Neural cell (in vitro differentiated cells): ENCODE measurements around the gene AJUBA. TPM values are rescaled to one million over a fixed set of nuclear protein-coding genes. Genes with fewer than 3 reads are reported as not detected.

Source experiments
- H2AFZ ChIP-seq: fragments of 200-600, 300-800 bp; sonication (generic), shearing (Covaris generic); 2 replicates; pipeline ENCODE4 v1.6.0; 2014; ENCODE audit warnings: low read depth, mild to moderate bottlenecking, antibody characterized with exemption, low read length, moderate library complexity
- H3F3A ChIP-seq: fragments of 200-600 bp; shearing (Covaris generic); 2 replicates; pipeline ENCODE4 v1.6.1; 2016; ENCODE audit warnings: mild to moderate bottlenecking, moderate library complexity, mixed read lengths, antibody characterized with exemption, low read length; ENCODE audit not compliant: insufficient read depth, poor library complexity, severe bottlenecking
- H3K27ac ChIP-seq: fragments of 200-600, 300-800 bp; sonication (generic), shearing (Covaris generic); 2 replicates; pipeline ENCODE4 v1.5.1; 2014; ENCODE audit warnings: mild to moderate bottlenecking, low read length, moderate library complexity
- H3K27me3 ChIP-seq: fragments of 300-800, 200-600 bp; sonication (generic), shearing (Covaris generic); 2 replicates; pipeline ENCODE4 v1.6.0; 2014; ENCODE audit warnings: mild to moderate bottlenecking, low read depth, low read length, moderate library complexity; ENCODE audit not compliant: insufficient read depth
- H3K36me3 ChIP-seq: fragments of 300-800, 200-600 bp; sonication (generic), shearing (Covaris generic); 2 replicates; pipeline ENCODE4 v1.5.1; 2014; ENCODE audit warnings: mild to moderate bottlenecking, antibody characterized with exemption, low read length, moderate library complexity; ENCODE audit not compliant: insufficient read depth
- H3K4me2 ChIP-seq: fragments of 300-800, 200-600 bp; sonication (generic), shearing (Covaris generic); 2 replicates; pipeline ENCODE4 v1.6.0; 2014; ENCODE audit warnings: mild to moderate bottlenecking, low read length
- H3K4me3 ChIP-seq: fragments of 300-800, 200-600 bp; sonication (generic), shearing (Covaris generic); 2 replicates; pipeline ENCODE4 v1.5.1; 2014; ENCODE audit warnings: mild to moderate bottlenecking, low read length, moderate library complexity
- H3K79me2 ChIP-seq: fragments of 200-600 bp; shearing (Covaris generic); replicated peaks from 2 replicates; pipeline ENCODE4 v1.6.0; 2014; ENCODE audit warnings: mild to moderate bottlenecking, low read length, moderate library complexity; ENCODE audit not compliant: insufficient read depth
- H3K9ac ChIP-seq: fragments of 300-800, 200-600 bp; sonication (generic), shearing (Covaris generic); 2 replicates; pipeline ENCODE4 v1.6.1; 2016; ENCODE audit warnings: mild to moderate bottlenecking, low read length, mixed read lengths
- H3K9me2 ChIP-seq: fragments of 200-600 bp; shearing (Covaris generic); 2 replicates; pipeline ENCODE4 v1.6.1; 2016; ENCODE audit warnings: mild to moderate bottlenecking, low read length, mixed read lengths; ENCODE audit not compliant: insufficient read depth
- H3K9me3 ChIP-seq: fragments of 200-600, 300-800 bp; sonication (generic), shearing (Covaris generic); 2 replicates; pipeline ENCODE4 v1.6.1; 2016; ENCODE audit warnings: mild to moderate bottlenecking, mixed run types, low read length, moderate library complexity, mixed read lengths
- H4K20me1 ChIP-seq: fragments of 200-600 bp; shearing (Covaris generic); 2 replicates; pipeline ENCODE4 v1.6.1; 2016; ENCODE audit warnings: mild to moderate bottlenecking, mixed run types; ENCODE audit not compliant: insufficient read depth
- EP300 ChIP-seq: fragments of 450-650 bp; conservative IDR thresholded peaks from 2 replicates; pipeline ENCODE4 v1.6.1; 2014; ENCODE audit warnings: antibody characterized with exemption, mild to moderate bottlenecking, moderate library complexity; ENCODE audit not compliant: poor library complexity, severe bottlenecking
- EZH2 ChIP-seq: fragments of 200-600, 300-800 bp; shearing (Covaris generic), sonication (generic); IDR thresholded peaks from 2 replicates; pipeline ENCODE4 v1.6.1; 2014; ENCODE audit warnings: antibody characterized with exemption, low read length, borderline replicate concordance, mild to moderate bottlenecking; ENCODE audit not compliant: insufficient read depth, poor library complexity, severe bottlenecking
- MXI1 ChIP-seq: fragments of 450-650 bp; conservative IDR thresholded peaks from 2 replicates; pipeline ENCODE4 v1.6.1; 2014; ENCODE audit warnings: antibody characterized with exemption, mild to moderate bottlenecking; ENCODE audit not compliant: poor library complexity, severe bottlenecking
- POLR2AphosphoS5 ChIP-seq: IDR thresholded peaks from 2 replicates; pipeline ENCODE4 v1.6.1; 2012
- RAD21 ChIP-seq: fragments of 450-650 bp; conservative IDR thresholded peaks from 2 replicates; pipeline ENCODE4 v1.6.1; 2014; ENCODE audit warnings: antibody characterized with exemption, mild to moderate bottlenecking, moderate library complexity
- SMC3 ChIP-seq: fragments of 450-650 bp; conservative IDR thresholded peaks from 2 replicates; pipeline ENCODE4 v1.6.1; 2014; ENCODE audit warnings: antibody characterized with exemption, mild to moderate bottlenecking, moderate library complexity; ENCODE audit not compliant: poor library complexity
- TAF1 ChIP-seq: IDR thresholded peaks from 2 replicates; pipeline ENCODE4 v1.6.1; 2012; ENCODE audit warnings: low read depth
- polyA plus RNA-seq: library from polyadenylated mRNA; depleted of rRNA; stranded (reverse); fragments of >200 nt; gene quantifications from 2 replicates; pipeline ENCODE4 v1.2.3, GENCODE V29; 2014
- TF ChIP-seq, protein P1 (sequence below): IDR thresholded peaks from 2 replicates; pipeline ENCODE4 v1.6.1; 2012; ENCODE audit warnings: borderline replicate concordance
- TF ChIP-seq, protein P2 (sequence below): fragments of 450-650 bp; IDR thresholded peaks from 2 replicates; pipeline ENCODE4 v1.5.1; 2014; ENCODE audit warnings: antibody characterized with exemption, mild to moderate bottlenecking, moderate library complexity; ENCODE audit not compliant: poor library complexity, severe bottlenecking

The AJUBA gene
- polyA plus RNA-seq, 1 donor from 2014 or later, result 1.9 TPM

DNA sequence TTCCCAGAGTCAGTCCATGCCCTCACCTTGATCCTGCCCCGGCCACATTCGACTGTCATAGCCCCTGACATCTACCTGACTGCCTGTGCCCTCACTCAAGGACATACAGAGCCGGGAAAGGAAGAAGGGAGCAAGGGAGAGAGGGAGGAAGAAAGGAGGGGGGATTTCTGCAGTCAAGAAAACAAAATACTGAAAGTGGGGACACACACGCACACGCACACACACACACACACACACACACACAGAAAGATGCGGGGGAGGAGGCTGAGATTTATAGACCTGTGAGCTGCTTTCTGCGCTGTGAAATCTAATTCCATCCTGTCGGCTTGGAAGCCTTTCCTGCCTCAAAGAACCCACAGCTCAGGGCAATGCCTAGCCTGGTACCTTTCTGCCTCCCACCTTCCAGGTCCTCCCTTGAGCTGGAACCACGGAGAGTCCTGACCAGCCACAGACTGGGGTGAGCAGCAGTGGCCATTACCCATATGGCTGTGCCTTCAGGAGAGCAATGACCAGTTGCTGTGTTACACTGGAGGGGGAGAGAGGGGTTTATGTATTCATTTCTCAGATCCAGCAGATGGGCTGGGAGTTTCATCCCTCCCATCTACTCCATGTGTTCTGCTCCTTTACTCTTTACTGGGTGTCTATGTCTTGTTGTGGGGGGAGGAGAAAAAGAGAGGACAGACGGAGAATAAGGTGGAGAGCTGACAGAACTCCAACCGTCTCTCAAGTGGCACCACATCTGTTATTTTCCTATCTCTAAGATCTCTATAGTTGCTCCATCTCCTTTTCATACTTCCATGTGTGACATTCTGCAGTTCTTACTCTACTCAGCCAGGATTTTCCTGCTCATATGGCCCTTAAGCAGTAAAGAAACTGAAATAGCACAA lies 14.7 kb upstream of the AJUBA start:
- Histone ChIP-seq H2AFZ (no peak overlapping the region), H3F3A (no peaks in the 10 kb centered on the region), H3K27ac (no peak overlapping the region), H3K9ac (no peak overlapping the region), H3K9me3 (no peaks in the 10 kb centered on the region), H3K27me3 (no peaks in the 10 kb centered on the region), H3K4me3 (no peak overlapping the region), H3K79me2 (no peaks in the 10 kb centered on the region), H3K9me2 (no peaks in the 10 kb centered on the region), H3K36me3 (no peaks in the 10 kb centered on the region), H3K4me2 (no peak overlapping the region), H4K20me1 (no peaks in the 10 kb centered on the region)
- no peak for TF ChIP-seq POLR2AphosphoS5
- TF ChIP-seq TAF1, result no peak
- no peak for TF ChIP-seq RAD21
- no peak for TF ChIP-seq MXI1
- TF ChIP-seq EZH2, result no peak
- TF ChIP-seq SMC3, result no peak
- TF ChIP-seq, protein P1, sequence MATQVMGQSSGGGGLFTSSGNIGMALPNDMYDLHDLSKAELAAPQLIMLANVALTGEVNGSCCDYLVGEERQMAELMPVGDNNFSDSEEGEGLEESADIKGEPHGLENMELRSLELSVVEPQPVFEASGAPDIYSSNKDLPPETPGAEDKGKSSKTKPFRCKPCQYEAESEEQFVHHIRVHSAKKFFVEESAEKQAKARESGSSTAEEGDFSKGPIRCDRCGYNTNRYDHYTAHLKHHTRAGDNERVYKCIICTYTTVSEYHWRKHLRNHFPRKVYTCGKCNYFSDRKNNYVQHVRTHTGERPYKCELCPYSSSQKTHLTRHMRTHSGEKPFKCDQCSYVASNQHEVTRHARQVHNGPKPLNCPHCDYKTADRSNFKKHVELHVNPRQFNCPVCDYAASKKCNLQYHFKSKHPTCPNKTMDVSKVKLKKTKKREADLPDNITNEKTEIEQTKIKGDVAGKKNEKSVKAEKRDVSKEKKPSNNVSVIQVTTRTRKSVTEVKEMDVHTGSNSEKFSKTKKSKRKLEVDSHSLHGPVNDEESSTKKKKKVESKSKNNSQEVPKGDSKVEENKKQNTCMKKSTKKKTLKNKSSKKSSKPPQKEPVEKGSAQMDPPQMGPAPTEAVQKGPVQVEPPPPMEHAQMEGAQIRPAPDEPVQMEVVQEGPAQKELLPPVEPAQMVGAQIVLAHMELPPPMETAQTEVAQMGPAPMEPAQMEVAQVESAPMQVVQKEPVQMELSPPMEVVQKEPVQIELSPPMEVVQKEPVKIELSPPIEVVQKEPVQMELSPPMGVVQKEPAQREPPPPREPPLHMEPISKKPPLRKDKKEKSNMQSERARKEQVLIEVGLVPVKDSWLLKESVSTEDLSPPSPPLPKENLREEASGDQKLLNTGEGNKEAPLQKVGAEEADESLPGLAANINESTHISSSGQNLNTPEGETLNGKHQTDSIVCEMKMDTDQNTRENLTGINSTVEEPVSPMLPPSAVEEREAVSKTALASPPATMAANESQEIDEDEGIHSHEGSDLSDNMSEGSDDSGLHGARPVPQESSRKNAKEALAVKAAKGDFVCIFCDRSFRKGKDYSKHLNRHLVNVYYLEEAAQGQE, result no peak
- TF ChIP-seq EP300, result no peak
- TF ChIP-seq, protein P2, sequence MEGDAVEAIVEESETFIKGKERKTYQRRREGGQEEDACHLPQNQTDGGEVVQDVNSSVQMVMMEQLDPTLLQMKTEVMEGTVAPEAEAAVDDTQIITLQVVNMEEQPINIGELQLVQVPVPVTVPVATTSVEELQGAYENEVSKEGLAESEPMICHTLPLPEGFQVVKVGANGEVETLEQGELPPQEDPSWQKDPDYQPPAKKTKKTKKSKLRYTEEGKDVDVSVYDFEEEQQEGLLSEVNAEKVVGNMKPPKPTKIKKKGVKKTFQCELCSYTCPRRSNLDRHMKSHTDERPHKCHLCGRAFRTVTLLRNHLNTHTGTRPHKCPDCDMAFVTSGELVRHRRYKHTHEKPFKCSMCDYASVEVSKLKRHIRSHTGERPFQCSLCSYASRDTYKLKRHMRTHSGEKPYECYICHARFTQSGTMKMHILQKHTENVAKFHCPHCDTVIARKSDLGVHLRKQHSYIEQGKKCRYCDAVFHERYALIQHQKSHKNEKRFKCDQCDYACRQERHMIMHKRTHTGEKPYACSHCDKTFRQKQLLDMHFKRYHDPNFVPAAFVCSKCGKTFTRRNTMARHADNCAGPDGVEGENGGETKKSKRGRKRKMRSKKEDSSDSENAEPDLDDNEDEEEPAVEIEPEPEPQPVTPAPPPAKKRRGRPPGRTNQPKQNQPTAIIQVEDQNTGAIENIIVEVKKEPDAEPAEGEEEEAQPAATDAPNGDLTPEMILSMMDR, result no peak

DNA sequence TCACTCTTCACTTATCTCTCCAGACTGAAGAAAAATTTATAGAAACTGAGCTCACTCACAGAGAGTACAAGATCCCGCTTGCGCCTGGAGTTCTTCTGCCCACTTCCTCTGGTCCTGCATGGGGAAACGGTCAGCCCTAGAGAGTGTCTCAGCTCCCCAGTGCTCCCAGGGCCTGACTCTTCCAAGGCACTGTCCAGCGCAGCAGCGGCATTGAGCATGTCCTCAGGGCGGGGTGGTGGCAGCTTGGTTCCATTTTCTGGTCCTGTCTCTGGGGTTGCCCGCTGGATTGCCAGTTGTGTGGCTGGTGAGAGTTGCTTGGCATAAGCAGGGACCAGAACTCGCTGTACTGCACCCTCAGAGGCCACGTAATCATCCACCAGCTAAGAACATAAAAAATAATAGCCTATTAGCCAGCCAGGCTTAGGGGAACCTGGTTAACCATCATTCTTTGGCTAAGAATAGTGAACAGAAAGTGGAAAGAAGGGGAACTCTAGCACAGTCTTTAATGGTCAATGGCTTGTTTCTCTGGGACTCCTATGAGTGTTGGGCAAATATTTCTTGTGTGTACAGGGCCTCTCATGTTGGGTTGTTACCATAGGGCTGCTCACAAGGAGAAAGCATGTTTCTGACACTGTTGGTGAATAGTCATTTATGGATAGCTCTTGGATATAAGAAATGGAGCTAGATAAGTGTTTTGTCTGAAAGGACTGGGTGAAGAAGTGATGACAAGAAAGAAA lies 13.7 kb upstream of the AJUBA start:
- TF ChIP-seq, protein P2, result no peak
- no peak for TF ChIP-seq MXI1
- no peak for TF ChIP-seq EZH2
- TF ChIP-seq TAF1, result no peak
- no peak for TF ChIP-seq POLR2AphosphoS5
- no peak for TF ChIP-seq SMC3
- TF ChIP-seq, protein P1, result no peak
- TF ChIP-seq RAD21, result no peak
- no peak for TF ChIP-seq EP300
- H4K20me1 ChIP-seq, result no peaks in the 10 kb centered on the region
- H3F3A ChIP-seq, result no peaks in the 10 kb centered on the region
- H3K79me2 ChIP-seq, result no peaks in the 10 kb centered on the region
- no peak overlapping the region for H2AFZ ChIP-seq
- H3K9me3 ChIP-seq, result no peaks in the 10 kb centered on the region
- no peak overlapping the region for H3K4me3 ChIP-seq
- no peak overlapping the region for H3K4me2 ChIP-seq
- no peaks in the 10 kb centered on the region for H3K27me3 ChIP-seq
- H3K9me2 ChIP-seq, result no peaks in the 10 kb centered on the region
- no peaks in the 10 kb centered on the region for H3K36me3 ChIP-seq
- no peak overlapping the region for H3K9ac ChIP-seq
- no peak overlapping the region for H3K27ac ChIP-seq
